Amygdala (tissue), 56 donors: ENCODE measurements around the gene GPR180.
"Not testable (repeated sequence)": the region's sequence is repeated elsewhere in the genome, so short reads cannot be mapped to it uniquely, and the experiment has no call there.

Experiments used
- DNase-seq, 56 donors: peaks; one replicate each; lab custom pipeline; 2025; lab: John Stamatoyannopoulos, UW

The GPR180 gene

DNA sequence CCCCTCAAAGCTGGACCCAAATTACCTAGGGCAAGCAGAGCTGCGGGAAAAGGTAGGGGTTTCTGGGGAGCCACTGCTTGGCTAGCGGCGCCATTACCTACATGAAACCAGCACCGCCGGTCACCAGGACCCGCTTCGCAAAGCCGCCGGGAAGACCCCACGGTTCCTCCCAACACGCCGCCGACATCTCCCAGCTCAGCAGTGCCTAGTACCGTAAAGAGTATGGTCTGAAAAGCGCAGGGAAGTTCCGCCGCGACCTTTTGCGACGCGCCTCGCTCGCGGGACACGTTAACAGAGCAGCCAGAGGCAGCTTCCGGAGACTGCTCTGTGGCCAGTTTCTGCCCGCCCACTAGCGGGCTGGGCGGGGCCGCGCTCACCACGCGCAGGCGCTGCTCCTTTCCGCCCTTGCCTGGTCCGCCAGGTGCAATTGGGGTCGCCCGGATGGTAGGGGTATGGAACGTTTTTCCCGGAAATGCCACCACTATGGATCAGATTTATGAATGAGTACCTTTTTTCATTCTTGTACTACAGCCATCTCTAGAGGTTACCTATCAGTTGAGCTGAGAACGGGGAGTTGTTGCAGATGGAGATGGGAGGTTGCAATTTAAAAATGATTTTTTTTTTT, 5.6 kb upstream of the GPR180 start, which contains the start of gene TGDS:
TGDS (minus strand) TSS at position 203 of the 625 bp plus-strand sequence; CDS start at position 187, 16 bp downstream.
- DNase-seq, result peak in 55 of 56 donors; percentile 50 to 90 (median 78)

DNA sequence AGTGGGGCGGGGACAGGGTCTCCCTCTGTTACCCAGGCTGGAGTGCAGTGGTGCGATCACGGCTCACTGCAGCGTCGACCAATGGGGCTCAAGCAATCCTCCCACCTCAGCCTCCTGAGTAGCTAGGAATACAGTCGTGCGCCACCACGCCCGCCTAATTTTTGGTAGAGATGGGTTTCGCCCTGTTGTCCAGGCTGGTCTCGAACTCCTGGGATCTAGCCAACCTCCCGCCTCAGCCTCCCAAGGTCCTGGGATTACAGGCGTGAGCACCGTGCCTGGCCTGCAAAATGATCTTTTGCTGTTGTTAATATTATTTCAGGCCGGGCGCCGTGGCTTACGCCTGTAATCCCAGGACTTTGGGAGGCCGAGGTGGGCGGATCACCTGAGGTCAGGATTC, 5.1 kb upstream of the GPR180 start:
- peak in 4 of 56 donors; percentile 2 to 38 (median 18) for DNase-seq

DNA sequence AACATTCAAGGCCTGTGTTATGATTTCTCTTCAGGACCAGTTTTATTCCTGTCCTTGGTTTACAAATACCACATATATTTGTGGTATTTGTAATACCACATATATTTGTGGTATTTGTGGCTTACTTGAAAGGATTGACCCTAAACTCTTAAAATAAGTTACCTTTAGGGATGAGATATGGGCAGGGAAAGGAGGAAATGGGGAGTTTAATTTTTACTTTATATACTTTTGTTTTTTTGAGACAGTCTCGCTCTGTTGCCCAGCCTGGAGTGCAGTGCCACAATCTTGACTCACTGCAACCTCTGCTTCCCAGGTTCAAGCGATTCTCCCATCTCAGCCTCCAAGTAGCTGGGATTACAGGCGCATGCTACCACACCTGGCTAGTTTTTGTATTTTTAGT, 3.4 kb upstream of the GPR180 start:
- no peak for DNase-seq

DNA sequence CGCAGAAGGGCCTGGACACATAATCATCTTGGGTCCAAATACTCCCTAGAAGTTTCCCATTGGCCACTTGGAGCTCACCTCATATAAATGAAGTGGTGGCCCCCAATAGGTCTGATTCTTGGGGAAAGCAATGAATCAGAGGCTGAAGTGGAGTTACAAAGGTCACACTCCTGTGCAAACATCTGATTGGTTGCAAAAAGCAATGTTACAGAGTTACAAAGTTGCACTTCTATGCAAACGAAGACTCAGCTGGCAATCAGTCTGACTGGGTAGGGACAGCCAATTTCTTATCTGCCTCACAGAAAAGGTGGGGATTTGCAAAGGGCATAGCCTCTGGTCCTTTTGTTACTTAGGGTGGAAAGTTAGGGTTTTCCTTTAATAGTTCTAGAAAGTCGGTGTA, 1.8 kb upstream of the GPR180 start:
- no peak for DNase-seq

DNA sequence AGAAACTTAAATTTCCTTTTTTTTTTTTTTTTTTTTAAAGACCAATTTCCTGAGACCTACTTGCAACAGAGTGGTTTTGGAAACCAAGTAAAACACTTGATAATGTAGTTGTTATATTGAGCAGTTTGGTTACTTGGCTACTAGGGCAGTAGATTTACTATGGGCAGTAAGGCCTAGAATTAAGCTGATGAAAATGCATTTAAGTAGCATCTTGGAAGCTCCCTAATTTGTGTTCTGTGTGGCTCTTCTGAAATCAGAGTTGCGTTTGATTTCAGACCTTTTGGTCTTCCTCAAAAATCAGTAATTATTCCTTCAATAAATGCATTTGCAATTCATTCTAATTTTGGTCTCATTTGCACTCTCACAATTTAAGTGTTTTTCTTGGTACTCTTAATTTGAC, 810 bp downstream of the GPR180 start:
- DNase-seq, result no peak

DNA sequence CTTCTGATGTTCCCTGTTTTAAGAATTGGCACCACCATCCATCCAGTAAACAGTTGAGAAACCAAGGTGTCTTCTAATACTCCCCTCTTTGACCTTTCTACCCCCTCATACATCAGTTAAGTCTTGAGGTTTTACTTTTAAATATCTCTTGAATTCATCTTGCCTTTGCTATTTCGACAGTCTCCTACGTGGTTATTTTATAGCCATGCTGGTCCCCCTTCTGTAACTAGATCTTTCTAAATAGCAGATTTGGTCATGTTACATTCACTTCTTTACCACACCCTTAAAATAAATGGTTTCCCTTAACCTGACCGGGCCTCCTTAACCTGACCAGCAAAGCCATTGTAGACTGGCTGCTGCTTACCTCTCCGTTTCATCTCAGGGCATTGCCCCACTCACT, 5.4 kb downstream of the GPR180 start:
- DNase-seq, result no peak

DNA sequence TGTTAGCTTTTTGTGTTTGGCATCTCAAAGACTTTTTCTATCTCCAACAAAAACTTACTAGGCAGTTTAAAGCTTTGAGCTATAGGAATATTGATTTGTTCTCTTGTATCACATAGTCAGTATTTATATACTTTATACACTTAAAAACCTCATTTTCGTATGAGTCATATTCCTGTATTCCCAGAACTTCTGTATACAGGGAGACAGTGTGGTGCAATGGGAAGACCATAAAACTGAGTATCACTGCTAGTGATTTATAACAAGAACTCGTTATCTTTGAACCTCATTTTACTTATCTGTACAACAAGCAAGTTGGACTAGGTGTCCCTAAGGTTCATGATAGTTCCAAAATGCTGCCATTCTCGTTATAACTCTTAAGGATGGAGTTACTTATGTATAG, 6.3 kb downstream of the GPR180 start:
- no peak for DNase-seq

DNA sequence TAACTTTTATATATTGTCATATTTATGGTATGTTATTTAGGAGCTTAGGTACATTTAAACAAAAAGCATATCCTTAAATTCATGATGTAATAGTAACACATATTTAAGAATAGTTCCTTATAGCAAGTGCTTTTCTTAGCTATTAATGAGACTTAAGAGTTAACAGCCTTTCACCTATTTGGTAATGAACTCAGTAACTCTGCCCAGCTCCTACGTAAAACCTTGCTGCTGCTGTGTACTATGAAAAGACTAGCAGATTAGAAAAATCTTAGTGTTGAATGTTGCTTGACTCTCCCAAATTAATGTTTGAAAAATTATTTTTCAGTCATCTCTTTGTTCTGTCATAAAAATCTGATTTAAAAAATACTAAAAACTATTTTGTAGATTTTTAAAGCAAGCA, 6.9 kb downstream of the GPR180 start:
- DNase-seq, result peak in 1 of 56 donors; percentile 7

DNA sequence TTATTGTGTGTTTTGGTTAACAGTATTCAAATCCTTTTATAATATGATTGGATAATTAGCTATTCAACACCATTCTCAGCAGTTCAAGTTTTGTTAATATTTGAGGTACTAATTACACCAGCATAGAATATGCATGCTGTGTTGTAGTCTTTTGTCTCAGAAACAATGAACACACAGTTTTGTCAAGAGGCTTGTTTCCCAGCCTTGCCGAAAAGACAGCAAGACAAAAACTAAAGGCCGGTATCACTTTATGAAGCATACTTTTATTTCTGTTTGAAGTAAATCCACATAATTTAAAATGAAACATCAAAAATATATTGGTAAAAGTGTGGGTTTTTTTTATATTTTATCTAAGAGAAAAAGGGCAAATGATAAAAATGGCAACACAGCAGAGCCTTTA, 7.5 kb downstream of the GPR180 start:
- peak in 2 of 56 donors; percentile 6 to 9 for DNase-seq

DNA sequence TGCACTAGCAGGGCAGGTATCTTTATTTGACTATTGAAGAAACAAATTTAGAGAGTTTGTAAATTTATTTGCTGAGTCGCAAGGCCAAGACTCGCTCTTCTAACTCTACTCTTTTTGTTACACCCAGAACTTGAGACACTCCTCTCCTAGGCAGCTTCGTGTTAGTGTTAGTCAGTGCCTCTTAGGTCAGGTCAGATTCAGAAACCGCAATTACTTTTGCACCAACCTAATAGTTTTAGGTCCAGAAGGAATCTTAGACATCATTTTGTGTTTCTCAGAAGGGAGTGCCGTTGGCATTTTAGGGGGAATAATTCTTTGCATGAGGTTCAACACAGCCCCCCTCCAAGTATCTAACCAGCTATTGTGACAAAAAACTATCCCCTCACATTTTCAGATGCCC, 8.8 kb downstream of the GPR180 start:
- no peak for DNase-seq

DNA sequence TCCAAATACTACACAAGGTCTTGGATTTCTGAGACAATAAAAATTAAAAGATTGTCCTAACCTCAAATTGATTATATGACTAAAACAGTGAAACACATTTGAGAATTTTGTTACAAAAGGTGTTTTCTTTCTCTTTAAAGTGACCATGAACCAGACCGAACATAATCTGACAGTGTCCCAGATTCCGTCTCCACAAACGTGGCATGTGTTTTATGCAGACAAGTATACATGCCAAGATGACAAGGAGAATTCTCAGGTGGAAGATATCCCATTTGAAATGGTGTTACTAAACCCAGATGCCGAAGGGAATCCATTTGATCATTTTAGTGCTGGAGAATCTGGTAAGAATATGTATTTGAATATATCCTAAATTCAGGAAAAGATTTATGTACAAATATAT, 10.4 kb downstream of the GPR180 start:
- DNase-seq, result no peak

DNA sequence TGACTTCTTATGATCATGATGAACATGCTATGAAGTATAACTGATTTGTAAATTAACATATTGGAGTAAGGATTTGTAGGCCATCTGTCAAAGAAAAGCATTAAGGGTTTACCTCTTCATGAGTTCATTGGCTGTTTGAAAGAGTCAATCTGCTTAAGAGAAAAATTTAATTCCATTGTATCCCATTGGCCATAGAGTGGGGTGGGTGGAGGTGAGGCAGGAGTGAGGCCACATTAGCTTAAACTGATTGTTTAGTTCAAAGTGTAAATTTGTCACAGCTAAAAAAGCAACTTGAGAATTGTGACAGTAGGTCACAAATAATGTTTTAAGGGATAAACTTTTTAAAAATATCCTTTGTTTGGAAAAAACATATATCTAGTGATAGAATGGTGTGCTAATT, 11.4 kb downstream of the GPR180 start:
- DNase-seq, result no peak

DNA sequence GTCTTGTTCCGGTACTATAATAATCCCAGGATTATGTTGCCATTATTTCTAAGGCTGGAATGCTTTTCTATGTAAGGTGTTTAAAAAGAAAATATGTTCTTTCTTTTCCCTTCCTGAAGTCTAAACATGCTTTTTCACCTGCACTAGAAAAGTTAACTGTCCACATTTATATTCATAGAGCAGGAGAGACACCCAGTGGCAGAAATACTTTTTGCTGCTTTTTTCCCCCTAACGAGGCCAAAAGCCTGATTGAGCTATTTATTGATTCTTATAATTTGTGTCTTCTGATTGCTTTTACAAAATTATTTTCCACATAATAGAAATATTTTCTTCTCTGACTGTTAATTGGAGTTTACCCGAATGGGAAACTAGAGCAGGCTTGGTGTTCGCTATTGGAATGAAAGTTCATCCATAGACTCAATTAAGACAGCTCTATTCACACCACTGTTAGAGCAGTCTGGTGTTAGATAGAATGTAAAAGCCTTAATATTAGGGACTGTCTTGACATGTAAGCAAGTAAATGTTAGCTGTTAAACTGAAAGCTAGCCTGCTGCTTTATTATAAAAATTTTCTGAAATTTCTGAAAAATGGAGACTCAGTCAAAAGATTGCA, 15.8 kb downstream of the GPR180 start:
- peak in 5 of 56 donors; percentile 1 to 34 (median 18) for DNase-seq

DNA sequence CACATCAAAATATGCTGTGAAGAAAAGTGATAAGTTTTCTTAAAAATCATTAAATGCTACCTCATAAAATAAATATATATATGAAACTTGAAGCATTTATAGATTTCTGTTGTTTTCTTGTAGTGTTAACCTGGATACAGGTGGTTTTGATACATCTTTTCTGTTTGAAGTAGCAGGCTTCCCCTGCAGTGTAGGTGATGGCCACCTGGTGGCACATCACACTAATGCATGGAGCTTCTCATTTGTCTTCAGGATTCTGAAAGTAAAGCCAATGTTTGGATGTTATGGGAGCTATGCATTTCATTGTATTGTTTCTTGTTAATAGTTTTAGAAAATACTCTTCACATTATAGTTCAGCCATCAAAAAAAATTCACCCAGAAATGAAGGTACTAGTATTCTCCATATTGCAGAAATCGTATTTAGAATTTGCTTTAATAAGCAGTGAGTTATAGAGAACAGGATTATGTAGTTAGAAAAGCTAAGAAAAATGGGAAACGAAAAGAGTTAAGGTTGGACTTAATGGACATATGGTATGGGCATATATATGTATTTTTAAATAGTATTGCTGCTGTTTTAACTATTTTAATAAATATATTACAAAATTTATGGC, 18.7 kb downstream of the GPR180 start:
- DNase-seq, result peak in 5 of 56 donors; percentile 1 to 13 (median 10)

DNA sequence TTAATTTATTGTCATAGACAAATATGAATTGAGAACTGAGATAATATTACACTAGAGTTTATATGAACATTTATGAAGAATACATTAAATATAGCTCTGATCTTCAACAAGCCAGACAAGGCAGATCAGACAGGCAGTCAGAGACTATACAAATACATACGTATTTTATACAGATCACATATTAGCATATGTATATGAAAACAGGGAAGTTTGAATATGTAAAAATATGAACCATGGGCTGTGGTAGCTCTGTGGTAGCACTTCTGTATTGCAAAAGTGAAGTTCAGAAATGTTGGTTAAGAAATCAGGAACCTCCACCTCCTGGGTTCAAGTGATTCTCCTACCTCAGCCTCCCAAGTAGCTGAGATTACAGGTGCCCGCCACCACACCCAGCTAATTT, 20.7 kb downstream of the GPR180 start:
- DNase-seq, result no peak

DNA sequence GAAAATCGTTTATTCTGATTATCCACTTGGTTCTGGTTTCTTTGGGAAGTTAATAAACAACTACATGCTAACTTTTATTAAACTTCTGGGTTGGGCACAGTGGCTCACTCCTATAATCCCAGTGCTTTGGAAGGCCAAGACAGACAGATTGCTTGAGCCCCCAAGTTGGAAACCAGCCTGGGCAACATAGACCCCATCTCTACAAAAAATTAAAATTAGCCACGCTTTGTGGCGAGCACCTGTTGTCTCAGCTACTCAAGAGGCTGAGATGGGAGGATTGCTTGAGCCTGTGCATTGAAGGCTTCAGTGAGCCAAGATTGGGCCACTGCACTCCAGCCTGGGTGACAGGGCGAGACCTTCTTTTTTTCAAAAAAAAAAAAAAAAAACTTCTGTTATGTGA, 21.7 kb downstream of the GPR180 start:
- DNase-seq, result no peak

DNA sequence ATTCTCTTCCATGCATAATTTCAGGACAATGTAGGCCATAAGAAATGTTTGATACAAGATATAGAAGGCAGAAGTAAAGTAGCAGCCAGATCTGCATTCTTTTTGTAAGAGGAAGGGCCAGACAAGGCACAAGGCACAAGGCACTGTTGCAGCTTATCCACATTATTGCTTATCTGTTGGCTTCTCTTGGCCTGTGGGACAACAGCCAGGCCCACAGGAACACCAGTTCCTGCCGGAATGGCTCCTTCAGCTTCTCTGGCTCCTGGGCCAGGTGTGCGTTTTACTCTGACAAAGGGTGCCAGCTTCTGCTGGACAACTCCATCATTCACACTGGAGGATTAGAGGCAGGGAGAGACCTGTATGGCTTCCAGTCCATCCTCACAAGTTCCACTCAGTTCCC, 29.2 kb downstream of the GPR180 start:
- no peak for DNase-seq

DNA sequence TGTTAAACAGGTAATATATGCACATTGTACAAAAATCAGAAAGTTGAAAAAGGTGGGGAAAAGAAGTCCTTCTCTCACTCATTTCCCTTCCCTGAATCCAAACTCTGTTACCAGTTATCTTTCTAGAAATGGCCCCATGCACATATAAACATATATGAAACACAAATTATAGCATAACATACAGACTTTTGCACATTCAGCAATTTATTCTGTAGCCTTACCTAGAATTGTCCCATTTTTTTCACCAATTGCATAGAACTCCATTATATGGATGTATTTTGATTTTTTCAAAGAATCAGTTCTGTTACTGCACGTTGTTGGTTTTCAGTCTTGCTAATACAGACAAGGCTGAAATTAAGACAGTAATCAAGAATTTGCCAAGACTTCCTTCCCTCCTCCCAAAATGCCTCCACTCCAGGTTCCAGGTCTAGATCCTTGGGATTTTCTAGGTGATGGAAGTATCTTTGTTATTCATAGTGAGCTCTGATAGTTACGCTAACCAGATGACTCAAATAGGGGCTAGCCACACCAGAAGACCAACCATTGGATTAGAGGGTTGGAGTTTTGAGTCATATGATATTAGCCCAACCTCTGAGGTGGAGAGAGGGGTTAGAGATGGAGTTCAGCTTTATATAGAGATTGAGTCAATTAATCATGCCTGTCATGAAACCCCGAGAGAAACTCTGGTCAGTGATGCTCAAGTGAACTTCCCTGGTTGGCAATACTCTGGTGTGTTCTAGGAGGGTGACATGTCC, 30.7 kb downstream of the GPR180 start:
- DNase-seq, result no peak

DNA sequence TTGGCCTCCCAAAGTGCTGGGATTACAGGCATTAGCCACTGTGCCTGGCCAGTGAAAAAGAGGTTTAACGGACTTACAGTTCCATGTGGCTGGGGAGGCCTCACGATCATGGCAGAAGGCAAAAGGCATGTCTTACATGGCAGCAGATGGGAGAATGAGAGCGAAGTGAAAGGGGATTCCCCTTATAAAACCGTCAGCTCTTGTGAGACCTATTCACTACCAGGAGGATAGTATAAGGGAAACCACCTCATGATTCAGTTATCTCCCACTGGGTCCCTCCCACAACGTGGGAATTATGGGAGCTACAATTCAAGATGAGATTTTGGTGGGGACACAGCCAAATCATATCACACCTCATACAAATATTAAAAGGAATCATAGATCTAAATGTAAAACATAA, 34.4 kb downstream of the GPR180 start:
- not testable (repeated sequence) for DNase-seq

DNA sequence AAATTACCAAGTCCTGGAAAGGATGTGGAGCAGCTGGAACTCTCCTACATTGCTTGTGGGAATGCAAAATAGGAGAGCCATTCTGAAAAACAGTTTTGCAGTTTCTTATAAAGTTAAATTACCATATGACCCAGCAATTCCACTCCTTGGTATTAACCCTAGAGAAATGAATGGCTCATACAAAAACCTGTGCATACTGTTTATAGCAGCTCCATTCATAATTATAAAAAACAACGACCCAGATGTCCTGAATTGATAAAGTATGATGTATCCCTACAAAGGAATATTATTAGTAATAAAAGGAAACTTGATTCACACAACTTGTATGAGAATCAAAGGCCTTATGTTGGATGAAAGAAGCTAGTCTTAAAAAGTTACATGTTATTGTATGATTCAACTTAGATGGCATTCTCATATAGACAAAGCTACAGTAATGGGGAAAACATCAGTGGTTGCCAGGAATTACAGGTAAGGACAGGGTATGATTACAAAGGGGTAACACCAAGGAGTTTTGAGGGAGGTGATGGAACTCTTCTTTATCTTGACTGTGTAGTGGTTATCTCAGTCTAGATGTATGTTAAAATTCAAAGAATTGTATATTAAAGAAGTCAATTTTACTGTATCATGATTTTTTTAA, 35.4 kb downstream of the GPR180 start:
- DNase-seq, result no peak

DNA sequence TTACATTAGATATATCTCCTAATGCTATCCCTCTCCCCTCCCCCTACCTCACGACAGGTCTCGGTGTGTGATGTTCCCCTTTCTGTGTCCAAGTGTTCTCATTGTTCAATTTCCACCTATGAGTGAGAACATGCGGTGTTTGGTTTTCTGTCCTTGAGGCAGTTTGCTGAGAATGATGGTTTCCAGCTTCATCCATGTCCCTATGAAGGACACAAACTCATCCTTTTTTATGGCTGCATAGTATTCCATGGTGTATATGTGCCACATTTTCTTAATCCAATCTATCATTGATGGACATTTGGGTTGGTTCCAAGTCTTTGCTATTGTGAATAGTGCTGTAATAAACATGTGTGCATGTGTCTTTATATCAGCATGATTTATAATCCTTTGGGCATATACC, 36.0 kb downstream of the GPR180 start:
- not testable (repeated sequence) for DNase-seq
